IMR-90 (cell line): ENCODE results near the gene THSD7B. TPM values are rescaled to one million over a fixed set of nuclear protein-coding genes. Genes with fewer than 3 reads are reported as not detected.

Source experiments
- ATAC-seq: fragments of 200-7000 bp; cut with Tn5 transposase; 2 replicates; pipeline ENCODE4 v1.9.1; 2020; ENCODE audit warnings: low read depth, mild to moderate bottlenecking, moderate library complexity
- BruUV-seq: library from RNA; stranded (reverse); fragments of 400-500 nt; replicated peaks from 2 replicates; lab custom pipeline; 2021; lab: Mats Ljungman, UMichigan
- CTCF ChIA-PET: fragments of 300-600 bp; formaldehyde crosslinking; extraction: SDS; loops from one replicate; lab custom pipeline; 2021; ENCODE audit warnings: antibody characterized with exemption; lab: Yijun Ruan, JAX
- POLR2A ChIA-PET: fragments of 300-600 bp; sonication (Branson Sonifier 250); formaldehyde crosslinking; loops from one replicate; lab custom pipeline; 2022; ENCODE audit warnings: antibody characterized with exemption; ENCODE audit not compliant: unreplicated experiment; lab: Charles Lee
- DNase-seq: peaks from one replicate; pipeline ENCODE4 v3.0.0; 2013
- H2AFZ ChIP-seq: replicated peaks from 2 replicates; pipeline ENCODE3; 2013; ENCODE audit warnings: low read length, mild to moderate bottlenecking; ENCODE audit not compliant: poor library complexity
- H2AK5ac ChIP-seq: 2 replicates; pipeline ENCODE4 v1.6.1; 2013; ENCODE audit warnings: low read depth, low read length, inconsistent platforms
- H2AK9ac ChIP-seq: replicated peaks from 2 replicates; pipeline ENCODE3; 2013; ENCODE audit warnings: mild to moderate bottlenecking, low read depth, low read length, moderate library complexity; ENCODE audit not compliant: poor library complexity
- H2BK120ac ChIP-seq: 2 replicates; pipeline ENCODE4 v1.6.1; 2013; ENCODE audit warnings: low read depth, low read length, inconsistent platforms
- H2BK15ac ChIP-seq: 3 replicates; pipeline ENCODE4 v1.6.1; 2013; ENCODE audit warnings: low read depth, low read length, inconsistent platforms
- H2BK20ac ChIP-seq: 2 replicates; pipeline ENCODE4 v1.6.1; 2013; ENCODE audit warnings: low read depth, mild to moderate bottlenecking, inconsistent platforms, low read length, moderate library complexity
- H2BK5ac ChIP-seq: 2 replicates; pipeline ENCODE4 v1.6.1; 2013; ENCODE audit warnings: mild to moderate bottlenecking, low read depth, low read length, inconsistent platforms; ENCODE audit not compliant: poor library complexity, severe bottlenecking
- H3K14ac ChIP-seq: replicated peaks from 2 replicates; pipeline ENCODE4 v1.6.1; 2013; ENCODE audit warnings: low read depth, low read length, inconsistent platforms
- H3K18ac ChIP-seq: 2 replicates; pipeline ENCODE4 v1.6.1; 2013; ENCODE audit warnings: low read depth, low read length, control low read depth
- H3K23ac ChIP-seq: 2 replicates; pipeline ENCODE4 v1.6.1; 2013; ENCODE audit warnings: low read depth, low read length, inconsistent platforms
- H3K27ac ChIP-seq: 2 replicates; pipeline ENCODE4 v1.5.1; 2013; ENCODE audit warnings: mild to moderate bottlenecking, control low read depth, low read length; ENCODE audit not compliant: insufficient read depth
- H3K27me3 ChIP-seq: 2 replicates; pipeline ENCODE4 v1.6.1; 2013; ENCODE audit warnings: low read length; ENCODE audit not compliant: control insufficient read depth, insufficient read depth
- H3K36me3 ChIP-seq: 2 replicates; pipeline ENCODE4 v1.6.1; 2013; ENCODE audit warnings: low read length, mixed read lengths; ENCODE audit not compliant: control insufficient read depth, insufficient read depth
- H3K4ac ChIP-seq: 2 replicates; pipeline ENCODE4 v1.6.1; 2013; ENCODE audit warnings: low read depth, low read length, inconsistent platforms
- H3K4me1 ChIP-seq: 2 replicates; pipeline ENCODE4 v1.6.1; 2013; ENCODE audit warnings: low read length, mixed read lengths; ENCODE audit not compliant: control insufficient read depth, insufficient read depth
- H3K4me2 ChIP-seq: 2 replicates; pipeline ENCODE4 v1.6.1; 2013; ENCODE audit warnings: low read depth, mild to moderate bottlenecking, control low read depth, low read length, moderate library complexity
- H3K4me3 ChIP-seq: 2 replicates; pipeline ENCODE4 v1.5.1; 2013; ENCODE audit warnings: low read depth, mild to moderate bottlenecking, control low read depth, low read length, moderate library complexity; ENCODE audit not compliant: insufficient read depth
- H3K56ac ChIP-seq: 2 replicates; pipeline ENCODE4 v1.6.1; 2013; ENCODE audit warnings: low read length, inconsistent platforms; ENCODE audit not compliant: insufficient read depth; ENCODE audit errors: extremely low read depth
- H3K79me1 ChIP-seq, 2 experiments: 2 replicates each; pipeline ENCODE4 v1.6.1; 2013; ENCODE audit warnings: low read length in 2 of 2, inconsistent platforms in 1 of 2, low read depth in 1 of 2
- H3K9ac ChIP-seq: 2 replicates; pipeline ENCODE4 v1.6.1; 2013; ENCODE audit warnings: low read depth, low read length, control low read depth
- H3K9me1 ChIP-seq: 2 replicates; pipeline ENCODE4 v1.6.1; 2013; ENCODE audit warnings: low read length, inconsistent platforms; ENCODE audit not compliant: insufficient read depth
- H3K9me3 ChIP-seq: 2 replicates; pipeline ENCODE4 v1.6.1; 2013; ENCODE audit warnings: low read length; ENCODE audit not compliant: control insufficient read depth, insufficient read depth
- H4K20me1 ChIP-seq: 2 replicates; pipeline ENCODE4 v1.6.1; 2013; ENCODE audit warnings: low read length, inconsistent platforms; ENCODE audit not compliant: insufficient read depth
- H4K5ac ChIP-seq: 2 replicates; pipeline ENCODE4 v1.6.1; 2013; ENCODE audit warnings: mild to moderate bottlenecking, low read depth, low read length, control low read depth
- H4K8ac ChIP-seq, 2 experiments: 2 replicates each; pipeline ENCODE4 v1.6.1; 2013; ENCODE audit warnings: low read depth in 2 of 2, low read length in 2 of 2, control low read depth in 1 of 2, inconsistent platforms in 1 of 2
- H4K91ac ChIP-seq: 2 replicates; pipeline ENCODE4 v1.6.1; 2013; ENCODE audit warnings: low read depth, low read length, inconsistent platforms; ENCODE audit not compliant: insufficient read depth
- CEBPB ChIP-seq: IDR thresholded peaks from 2 replicates; pipeline ENCODE4 v1.6.1; 2012; ENCODE audit warnings: low read depth, low read length, improper control_type of control experiment
- CTCF ChIP-seq: conservative IDR thresholded peaks from 2 replicates; pipeline ENCODE4 v1.5.1; 2012; ENCODE audit warnings: mild to moderate bottlenecking, low read depth, low read length, improper control_type of control experiment
- MAZ ChIP-seq: IDR thresholded peaks from 2 replicates; pipeline ENCODE4 v1.6.1; 2012; ENCODE audit warnings: low read depth, mild to moderate bottlenecking, low read length, improper control_type of control experiment, moderate library complexity, borderline replicate concordance
- RCOR1 ChIP-seq: IDR thresholded peaks from 2 replicates; pipeline ENCODE4 v1.6.1; 2012; ENCODE audit warnings: mild to moderate bottlenecking, low read length, improper control_type of control experiment; ENCODE audit not compliant: insufficient replicate concordance
- SMC3 ChIP-seq: fragments of 150-350 bp; IDR thresholded peaks from 2 replicates; pipeline ENCODE4 v1.6.1; 2016; ENCODE audit warnings: low read depth, mild to moderate bottlenecking, antibody characterized with exemption, low read length, moderate library complexity
- WGBS, 2 experiments: methylation state at CpG; one replicate each; pipeline versions ENCODE4 v1.1.5 to v1.1.7; 2013; ENCODE audit warnings: missing lambda C conversion rate in 2 of 2; ENCODE audit not compliant: insufficient read length in 1 of 2; ENCODE audit errors: extremely low coverage in 2 of 2; 5-methylcytosine and 5-hydroxymethylcytosine counted together
- dilution Hi-C: fragments of 300-500 bp; cut with HindIII; formaldehyde crosslinking; loops from one replicate; pipeline ENCODE4 v1.14.3; 2018; ENCODE audit warnings: low sequenced_read_pairs; ENCODE audit not compliant: unreplicated experiment
- in situ Hi-C: fragments of 300-500 bp; cut with MboI; formaldehyde crosslinking; loops from 3 replicates; pipeline ENCODE4 v1.14.3; 2019; ENCODE audit warnings: low sequenced_read_pairs, inconsistent platforms, mixed read lengths
- intact Hi-C: fragments of 100-400 bp; cut with micrococcal nuclease; formaldehyde crosslinking; loops from 2 replicates; pipeline ENCODE4 v1.10.0; 2022
- polyA plus RNA-seq, 3 experiments: library from polyadenylated mRNA; depleted of rRNA; stranded (reverse); fragments of >200 nt; gene quantifications; 2 replicates each; pipeline ENCODE4 v1.2.3, GENCODE V29; 2012; ENCODE audit warnings: low replicate concordance in 1 of 3
- total RNA-seq: library from RNA; depleted of rRNA; stranded (reverse); fragments of >200 nt; gene quantifications from 2 replicates; pipeline ENCODE4 v1.2.3, GENCODE V29; 2012

Gene THSD7B
- total and polyA plus RNA-seq, 2 of the 4 experiments (the other 2 are of a cell fraction) = not detected

- in situ Hi-C loops = no loop called here
- TF ChIP-seq CEBPB (no peak), MAZ (no peak), CTCF (no peak), RCOR1 (no peak), SMC3 (no peak)
These were observed 672.0 kb downstream of the THSD7B start for GRCh38 chr2:137437386-137437785.

More at GRCh38 chr2:137437386-137437785, 672.0 kb downstream of the THSD7B start:
- H4K8ac ChIP-seq = no peak overlapping the region
- CTCF ChIA-PET = no interaction called here
- no peak overlapping the region for H3K4me3 ChIP-seq
- no peaks in the 10 kb centered on the region for H3K27me3 ChIP-seq
- H3K56ac ChIP-seq = no peak overlapping the region
- POLR2A ChIA-PET = no interaction called here
- no peak overlapping the region for H2BK15ac ChIP-seq
- H4K20me1 ChIP-seq = no peaks in the 10 kb centered on the region
- no peak overlapping the region for H2BK20ac ChIP-seq
- peaks cover 4% of the 10 kb centered on the region for H3K9me3 ChIP-seq
- H3K27ac ChIP-seq = no peak overlapping the region
- H3K9me1 ChIP-seq = no peaks in the 10 kb centered on the region
- no peaks in the 10 kb centered on the region for H3K79me1 ChIP-seq
- ATAC-seq = no peak
- no peak overlapping the region for H2AK5ac ChIP-seq
- no peak overlapping the region for H3K9ac ChIP-seq
- no peaks in the 10 kb centered on the region for H3K4me1 ChIP-seq
- H4K5ac ChIP-seq = no peak overlapping the region
- dilution Hi-C loops = no loop called here
- no CpG with 5 or more reads among the region's 2 CpGs for WGBS, 2 experiments
- no peak overlapping the region for H3K14ac ChIP-seq
- no peak for DNase-seq
- BruUV-seq = no TSS peak
- H3K4me2 ChIP-seq = no peak overlapping the region
- H2AFZ ChIP-seq = no peak overlapping the region
- no peak overlapping the region for H2BK120ac ChIP-seq
- no peaks in the 10 kb centered on the region for H3K36me3 ChIP-seq
- no peak overlapping the region for H2AK9ac ChIP-seq
- H3K4ac ChIP-seq = no peak overlapping the region
- no peak overlapping the region for H4K91ac ChIP-seq
- intact Hi-C loops = no loop called here
- no peak overlapping the region for H3K18ac ChIP-seq
- H2BK5ac ChIP-seq = no peak overlapping the region
- no peak overlapping the region for H3K23ac ChIP-seq
